H9 (cell line): ENCODE data around the gene FXYD6. TPM values are rescaled to one million over a fixed set of nuclear protein-coding genes. Genes with fewer than 3 reads are reported as not detected.

Source experiments
- DNase-seq: peaks from one replicate; pipeline ENCODE4 v3.0.0-alpha.2; 2017
- H2AFZ ChIP-seq: one replicate; pipeline ENCODE4 v1.6.1; 2013; ENCODE audit warnings: mild to moderate bottlenecking, low read length, control low read depth, moderate library complexity
- H2AK5ac ChIP-seq: 2 replicates; pipeline ENCODE4 v1.6.1; 2013; ENCODE audit warnings: low read length, control low read depth, mixed read lengths; ENCODE audit not compliant: insufficient read length
- H2BK120ac ChIP-seq: one replicate; pipeline ENCODE4 v1.6.1; 2013; ENCODE audit warnings: low read depth, mild to moderate bottlenecking, low read length, control low read depth, inconsistent platforms; ENCODE audit not compliant: poor library complexity, severe bottlenecking
- H2BK12ac ChIP-seq: 2 replicates; pipeline ENCODE4 v1.6.1; 2013; ENCODE audit warnings: low read length, control low read depth, mixed read lengths, low read depth; ENCODE audit not compliant: insufficient read length
- H2BK15ac ChIP-seq: 2 replicates; pipeline ENCODE4 v1.6.1; 2013; ENCODE audit warnings: low read depth, low read length, control low read depth
- H2BK20ac ChIP-seq: one replicate; pipeline ENCODE4 v1.6.1; 2013; ENCODE audit warnings: low read depth, mild to moderate bottlenecking, low read length, control low read depth, inconsistent platforms; ENCODE audit not compliant: poor library complexity, severe bottlenecking
- H2BK5ac ChIP-seq: 2 replicates; pipeline ENCODE4 v1.6.1; 2013; ENCODE audit warnings: low read length, control low read depth, mixed read lengths; ENCODE audit not compliant: insufficient read length
- H3K14ac ChIP-seq: 2 replicates; pipeline ENCODE4 v1.6.1; 2013; ENCODE audit warnings: low read length, control low read depth; ENCODE audit not compliant: insufficient read depth
- H3K18ac ChIP-seq: 2 replicates; pipeline ENCODE4 v1.6.1; 2013; ENCODE audit warnings: low read depth, mild to moderate bottlenecking, mixed read lengths, low read length, control low read depth; ENCODE audit not compliant: insufficient read length
- H3K23ac ChIP-seq: 2 replicates; pipeline ENCODE4 v1.6.1; 2013; ENCODE audit warnings: low read length, control low read depth, mixed read lengths, low read depth; ENCODE audit not compliant: insufficient read length
- H3K23me2 ChIP-seq: 2 replicates; pipeline ENCODE4 v1.6.1; 2013; ENCODE audit warnings: low read depth, mild to moderate bottlenecking, mixed read lengths, low read length, control low read depth; ENCODE audit not compliant: insufficient read length, poor library complexity, severe bottlenecking
- H3K27ac ChIP-seq: 2 replicates; pipeline ENCODE4 v1.5.1; 2013; ENCODE audit warnings: low read length, control low read depth, mixed read lengths, low read depth; ENCODE audit not compliant: insufficient read length
- H3K27me3 ChIP-seq: 2 replicates; pipeline ENCODE4 v1.6.1; 2013; ENCODE audit warnings: low read length, control low read depth, inconsistent platforms; ENCODE audit not compliant: insufficient read depth
- H3K4ac ChIP-seq: 2 replicates; pipeline ENCODE4 v1.6.1; 2013; ENCODE audit warnings: low read depth, mild to moderate bottlenecking, control low read depth, inconsistent platforms, low read length, moderate library complexity
- H3K4me1 ChIP-seq: 2 replicates; pipeline ENCODE4 v1.6.1; 2013; ENCODE audit warnings: low read length, control low read depth, inconsistent platforms; ENCODE audit not compliant: insufficient read depth
- H3K4me2 ChIP-seq: 2 replicates; pipeline ENCODE4 v1.6.1; 2013; ENCODE audit warnings: low read length, control low read depth, mixed read lengths; ENCODE audit not compliant: insufficient read length, insufficient read depth
- H3K56ac ChIP-seq: 2 replicates; pipeline ENCODE4 v1.6.1; 2013; ENCODE audit warnings: low read depth, mild to moderate bottlenecking, mixed read lengths, low read length, control low read depth; ENCODE audit not compliant: insufficient read length
- H3K79me1 ChIP-seq: 2 replicates; pipeline ENCODE4 v1.6.1; 2013; ENCODE audit warnings: low read depth, mild to moderate bottlenecking, moderate library complexity, low read length, control low read depth, inconsistent platforms; ENCODE audit not compliant: insufficient read depth, poor library complexity, severe bottlenecking
- H3K79me2 ChIP-seq: 2 replicates; pipeline ENCODE4 v1.6.1; 2013; ENCODE audit warnings: low read length, control low read depth, inconsistent platforms; ENCODE audit not compliant: insufficient read depth
- H3K9ac ChIP-seq: 2 replicates; pipeline ENCODE4 v1.6.1; 2013; ENCODE audit warnings: low read length, control low read depth, mixed read lengths; ENCODE audit not compliant: insufficient read length; ENCODE audit errors: extremely low read depth
- H3K9me3 ChIP-seq: one replicate; pipeline ENCODE4 v1.6.1; 2013; ENCODE audit warnings: low read depth, low read length, inconsistent platforms; ENCODE audit not compliant: control insufficient read depth
- H3T11ph ChIP-seq: one replicate; pipeline ENCODE4 v1.6.1; 2013; ENCODE audit warnings: mild to moderate bottlenecking, low read length, control low read depth, inconsistent platforms
- H4K20me1 ChIP-seq: one replicate; pipeline ENCODE4 v1.6.1; 2013; ENCODE audit not compliant: control insufficient read depth, insufficient read length, insufficient read depth
- H4K5ac ChIP-seq: 2 replicates; pipeline ENCODE4 v1.6.1; 2013; ENCODE audit warnings: low read depth, mild to moderate bottlenecking, mixed read lengths, low read length, control low read depth; ENCODE audit not compliant: insufficient read length
- H4K8ac ChIP-seq: replicated peaks from 2 replicates; pipeline ENCODE4 v1.6.1; 2013; ENCODE audit warnings: low read length, control low read depth, mixed read lengths, low read depth; ENCODE audit not compliant: insufficient read length
- H4K91ac ChIP-seq: 2 replicates; pipeline ENCODE4 v1.6.1; 2013; ENCODE audit warnings: low read depth, mild to moderate bottlenecking, moderate library complexity, mixed read lengths, low read length, control low read depth; ENCODE audit not compliant: insufficient read length
- H3K27ac Mint-ChIP-seq, 3 experiments: 2 replicates in 2 of 3; 3 replicates in 1 of 3; pipeline ENCODE4 v1.8.0; 2020 to 2021; ENCODE audit warnings: mixed read lengths in 3 of 3, mild to moderate bottlenecking in 1 of 3, moderate library complexity in 1 of 3
- H3K27me3 Mint-ChIP-seq: 2 replicates; pipeline ENCODE4 v1.8.0; 2021; ENCODE audit warnings: low read depth, mild to moderate bottlenecking, moderate library complexity, mixed read lengths
- H3K36me3 Mint-ChIP-seq, 3 experiments: 2 replicates in 2 of 3; 3 replicates in 1 of 3; pipeline ENCODE4 v1.8.0; 2020 to 2021; ENCODE audit warnings: low read depth in 3 of 3, mixed read lengths in 3 of 3; ENCODE audit not compliant: insufficient read depth in 1 of 3
- H3K4me1 Mint-ChIP-seq, 2 experiments: 2 replicates each; pipeline ENCODE4 v1.8.0; 2020; ENCODE audit warnings: mixed read lengths in 2 of 2
- H3K4me3 Mint-ChIP-seq, 2 experiments: 2 replicates in 1 of 2; 3 replicates in 1 of 2; pipeline ENCODE4 v1.8.0; 2020 to 2021; ENCODE audit warnings: mild to moderate bottlenecking in 2 of 2, mixed read lengths in 2 of 2, moderate library complexity in 1 of 2
- H3K9me3 Mint-ChIP-seq, 2 experiments: 2 replicates in 1 of 2; 3 replicates in 1 of 2; pipeline ENCODE4 v1.8.0; 2020; ENCODE audit warnings: mild to moderate bottlenecking in 2 of 2, mixed read lengths in 2 of 2, moderate library complexity in 1 of 2
- CTCF ChIP-seq: fragments of 200-600 bp; sonication (generic); conservative IDR thresholded peaks from 3 replicates; pipeline ENCODE4 v1.8.0; 2021; ENCODE audit warnings: antibody characterized with exemption, mild to moderate bottlenecking
- WGBS: extraction: QIAGEN DNeasy Blood & Tissue Kit; methylation state at CpG from one replicate; pipeline ENCODE4 v1.1.7; 2013; ENCODE audit warnings: missing lambda C conversion rate, low lambda C conversion rate, mixed read lengths; ENCODE audit not compliant: insufficient read length; ENCODE audit errors: extremely low coverage; 5-methylcytosine and 5-hydroxymethylcytosine counted together
- total RNA-seq: library from RNA; stranded (reverse); gene quantifications from 2 replicates; pipeline ENCODE4 v1.2.1, GENCODE V29; 2021

FXYD6 gene
- total RNA-seq, 1 experiment from 2014 or later: 18.3 TPM

GRCh38 chr11:117843666-117844484, 32.6 kb downstream of the FXYD6 start:
- H3K9me3 ChIP-seq: no peaks in the 10 kb centered on the region
- Mint-ChIP-seq H3K27me3 (peaks cover 2% of the 10 kb centered on the region; the same call in 1 of the 2 replicates), H3K9me3 (no peaks in the 10 kb centered on the region), H3K4me1 (no peaks in the 10 kb centered on the region), H3K4me3 (no peak overlapping the region), H3K27ac (no peak overlapping the region), H3K36me3 (peaks cover 0 to 12% (median 0%) of the 10 kb centered on the region in 3 experiments; a peak in 2 of 7 replicates)
- H3K79me1 ChIP-seq: no peaks in the 10 kb centered on the region
- no peak overlapping the region for H3K4me2 ChIP-seq
- no peak overlapping the region for H3K23ac ChIP-seq
- H2BK12ac ChIP-seq: no peak overlapping the region
- DNase-seq: peak; percentile 74
- H3K4me1 ChIP-seq: no peaks in the 10 kb centered on the region
- H3K14ac ChIP-seq: no peak overlapping the region
- H4K5ac ChIP-seq: no peak overlapping the region
- H3K18ac ChIP-seq: no peak overlapping the region
- no peaks in the 10 kb centered on the region for H3K79me2 ChIP-seq
- H3K23me2 ChIP-seq: no peaks in the 10 kb centered on the region
- peak; percentile 96 for TF ChIP-seq CTCF
- no peak overlapping the region for H2BK20ac ChIP-seq
- H2AFZ ChIP-seq: no peak overlapping the region
- H2AK5ac ChIP-seq: no peak overlapping the region
- H3K9ac ChIP-seq: no peak overlapping the region
- no peaks in the 10 kb centered on the region for H3K27me3 ChIP-seq
- H4K8ac ChIP-seq: no peak overlapping the region
- H2BK120ac ChIP-seq: no peak overlapping the region
- H2BK15ac ChIP-seq: no peak overlapping the region
- WGBS: no CpG with 5 or more reads among the region's 9 CpGs
- H3K4ac ChIP-seq: no peak overlapping the region
- no peak overlapping the region for H3K27ac ChIP-seq
- no peak overlapping the region for H3K56ac ChIP-seq
- no peaks in the 10 kb centered on the region for H4K20me1 ChIP-seq
- no peak overlapping the region for H3T11ph ChIP-seq
- no peak overlapping the region for H4K91ac ChIP-seq
- no peak overlapping the region for H2BK5ac ChIP-seq
